HepG2 (cell line): ENCODE measurements around the gene LRIG1. TPM values are rescaled to one million over a fixed set of nuclear protein-coding genes. Genes with fewer than 3 reads are reported as not detected.

Experiments
- BCL3 ChIP-seq: sonication (generic); formaldehyde crosslinking; IDR thresholded peaks from 2 replicates; pipeline ENCODE4 v1.5.1; 2020; ENCODE audit warnings: mild to moderate bottlenecking, missing genetic modification reagents, moderate library complexity
- MAZ ChIP-seq, 2 experiments: sonication (generic) in 1 of 2; formaldehyde crosslinking in 1 of 2; IDR thresholded peaks; 2 replicates each; pipeline versions ENCODE4 v1.5.0 to v1.6.1; 2012 to 2020; ENCODE audit warnings: low read depth in 2 of 2, mild to moderate bottlenecking in 2 of 2, borderline replicate concordance in 1 of 2, improper control_type of control experiment in 1 of 2, low read length in 1 of 2, missing genetic modification reagents in 1 of 2, moderate library complexity in 1 of 2
- MEF2D ChIP-seq: sonication (generic); formaldehyde crosslinking; IDR thresholded peaks from 2 replicates; pipeline ENCODE4 v1.5.1; 2020; ENCODE audit warnings: mild to moderate bottlenecking, missing genetic modification reagents
- PAXIP1 ChIP-seq: sonication (generic); formaldehyde crosslinking; conservative IDR thresholded peaks from 2 replicates; pipeline ENCODE4 v1.4.0; 2020; ENCODE audit warnings: mild to moderate bottlenecking, missing genetic modification reagents, moderate library complexity
- RARG ChIP-seq: sonication (generic); formaldehyde crosslinking; IDR thresholded peaks from 2 replicates; pipeline ENCODE4 v1.4.0; 2020; ENCODE audit warnings: low read depth, mild to moderate bottlenecking, missing genetic modification reagents
- RBAK ChIP-seq: sonication (generic); formaldehyde crosslinking; IDR thresholded peaks from 2 replicates; pipeline ENCODE4 v1.5.1; 2020; ENCODE audit warnings: mild to moderate bottlenecking, missing genetic modification reagents
- SMAD3 ChIP-seq: sonication (generic); formaldehyde crosslinking; IDR thresholded peaks from 2 replicates; pipeline ENCODE4 v1.4.0; 2020; ENCODE audit warnings: missing genetic modification reagents
- STAG1 ChIP-seq: sonication (generic); formaldehyde crosslinking; IDR thresholded peaks from 2 replicates; pipeline ENCODE4 v1.4.0; 2020; ENCODE audit warnings: missing genetic modification reagents
- ZBTB25 ChIP-seq: IDR thresholded peaks from 2 replicates; pipeline ENCODE4 v1.6.1; 2018; ENCODE audit warnings: missing genetic modification reagents
- ZFP62 ChIP-seq: sonication (generic); formaldehyde crosslinking; IDR thresholded peaks from 2 replicates; pipeline ENCODE4 v1.4.0; 2020; ENCODE audit warnings: missing genetic modification reagents
- ZNF10 ChIP-seq: sonication (generic); formaldehyde crosslinking; IDR thresholded peaks from 2 replicates; pipeline ENCODE4 v1.4.0; 2020; ENCODE audit warnings: mild to moderate bottlenecking, low read depth, missing genetic modification reagents, borderline replicate concordance
- ZNF33B ChIP-seq: sonication (generic); formaldehyde crosslinking; IDR thresholded peaks from 2 replicates; pipeline ENCODE4 v1.5.1; 2020; ENCODE audit warnings: mild to moderate bottlenecking, missing genetic modification reagents
- ZNF607 ChIP-seq: sonication (generic); formaldehyde crosslinking; IDR thresholded peaks from 2 replicates; pipeline ENCODE4 v1.5.1; 2020; ENCODE audit warnings: missing genetic modification reagents, mild to moderate bottlenecking, borderline replicate concordance
- polyA plus RNA-seq, 8 experiments: library from polyadenylated mRNA; depleted of rRNA in 3 of 8; stranded (reverse) in 7 of 8; unstranded in 1 of 8; fragments of >200 nt; fragmentation: Illumina TruSeq in 4 of 8; extraction: Trizol in 4 of 8; gene quantifications; 2 replicates each; pipeline versions ENCODE4 v1.2.1 to v1.2.3, GENCODE V29; 2011 to 2016; ENCODE audit warnings: low read depth in 4 of 8, missing spikeins in 1 of 8, mixed read lengths in 1 of 8; ENCODE audit not compliant: insufficient read depth in 1 of 8
- total RNA-seq, 5 experiments: library from RNA; depleted of rRNA; stranded (reverse); fragments of >200 nt; fragmentation: Illumina TruSeq; extraction: Trizol; gene quantifications; 2 replicates each; pipeline ENCODE4 v1.2.3, GENCODE V29; 2016; ENCODE audit warnings: low read depth in 1 of 5
- TF ChIP-seq, protein P1 (sequence below), 2 experiments: sonication (generic) in 1 of 2; formaldehyde crosslinking in 1 of 2; IDR thresholded peaks; 2 replicates each; pipeline versions ENCODE4 v1.5.1 to v1.6.1; 2011 to 2020; ENCODE audit warnings: borderline replicate concordance in 1 of 2, low read depth in 1 of 2, low read length in 1 of 2, mild to moderate bottlenecking in 1 of 2, missing genetic modification reagents in 1 of 2, moderate library complexity in 1 of 2
- TF ChIP-seq, protein P2 (sequence below): sonication (generic); formaldehyde crosslinking; IDR thresholded peaks from 2 replicates; pipeline ENCODE4 v1.4.0; 2020; ENCODE audit warnings: missing genetic modification reagents

The LRIG1 gene
- total and polyA plus RNA-seq, 2 of the 13 experiments (the other 11 are each of a cell fraction or from before 2014, with no cell fraction given): 17.8 to 24.8 TPM

DNA sequence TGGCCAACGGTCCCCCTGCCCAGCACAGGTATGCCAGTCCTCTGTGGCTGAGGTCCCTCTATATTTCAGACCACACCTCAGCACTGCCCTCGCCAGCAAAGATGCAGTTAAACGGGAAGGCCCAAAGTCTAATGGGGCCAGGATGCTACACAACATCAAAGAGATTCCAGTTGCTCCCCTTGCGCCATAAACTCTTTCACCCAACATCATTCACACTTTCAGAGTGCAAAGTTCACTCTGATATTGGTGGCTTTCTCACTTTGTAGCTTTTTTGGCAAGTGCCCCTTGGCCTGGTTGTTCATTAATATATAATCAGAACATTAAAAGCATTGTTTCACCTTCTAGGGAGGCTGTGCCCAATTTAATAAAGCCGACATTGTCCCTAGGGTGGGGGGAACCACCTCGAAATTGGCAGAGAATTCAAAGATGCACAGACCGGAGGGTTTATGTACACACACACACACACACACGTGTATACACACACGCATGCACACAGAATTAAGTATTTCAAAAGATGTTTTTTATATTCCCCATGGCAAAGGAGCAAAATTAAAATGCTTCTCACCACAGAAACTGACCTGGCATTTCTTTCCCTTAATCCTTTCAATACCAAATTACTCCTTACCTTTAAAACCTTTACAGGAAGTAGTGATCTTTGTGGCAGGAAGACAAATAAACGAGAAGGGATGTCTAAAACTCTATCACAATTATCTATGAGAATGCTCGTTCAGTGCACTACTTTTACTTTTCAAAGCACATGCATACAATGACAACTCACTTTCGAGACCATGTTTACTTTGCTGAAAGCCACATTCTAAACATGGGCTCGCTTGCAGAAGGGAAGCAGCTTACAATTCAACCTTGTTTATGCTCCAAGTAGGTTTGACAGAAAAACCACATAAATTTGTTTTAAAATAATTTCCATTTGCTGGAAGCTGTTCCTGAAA is 19.5 kb downstream of the LRIG1 start (continued):
- TF ChIP-seq, protein P1, sequence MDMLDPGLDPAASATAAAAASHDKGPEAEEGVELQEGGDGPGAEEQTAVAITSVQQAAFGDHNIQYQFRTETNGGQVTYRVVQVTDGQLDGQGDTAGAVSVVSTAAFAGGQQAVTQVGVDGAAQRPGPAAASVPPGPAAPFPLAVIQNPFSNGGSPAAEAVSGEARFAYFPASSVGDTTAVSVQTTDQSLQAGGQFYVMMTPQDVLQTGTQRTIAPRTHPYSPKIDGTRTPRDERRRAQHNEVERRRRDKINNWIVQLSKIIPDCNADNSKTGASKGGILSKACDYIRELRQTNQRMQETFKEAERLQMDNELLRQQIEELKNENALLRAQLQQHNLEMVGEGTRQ (IDR thresholded peaks at IDR 0.05; ENCODE audit: low read depth, low read length): no peak
- TF ChIP-seq, protein P1 (CRISPR knock-in tag; IDR thresholded peaks at IDR 0.05; ENCODE audit: borderline replicate concordance): no peak; the same call in 1 of the 2 replicates
- TF ChIP-seq MEF2D (CRISPR knock-in tag) (peak; percentile 92), ZFP62 (peak; percentile 81; the same call in 1 of the 2 replicates), ZNF10 (CRISPR knock-in tag) (no peak), RARG (no peak), ZNF607 (peak; percentile 79; the same call in 1 of the 2 replicates), BCL3 (CRISPR knock-in tag) (peak; percentile 73; the same call in 1 of the 2 replicates), PAXIP1 (peak; percentile 99), RBAK (CRISPR knock-in tag) (no peak), ZNF33B (no peak), MAZ (IDR thresholded peaks at IDR 0.05; ENCODE audit: borderline replicate concordance, low read depth, low read length) (peak; percentile 54; the same call in 1 of the 2 replicates), MAZ (CRISPR knock-in tag; IDR thresholded peaks at IDR 0.05; ENCODE audit: low read depth) (peak; percentile 70), ZBTB25 (CRISPR knock-in tag) (peak; percentile 89), SMAD3 (CRISPR knock-in tag) (peak; percentile 93), STAG1 (peak; percentile 32)
- TF ChIP-seq, protein P2, sequence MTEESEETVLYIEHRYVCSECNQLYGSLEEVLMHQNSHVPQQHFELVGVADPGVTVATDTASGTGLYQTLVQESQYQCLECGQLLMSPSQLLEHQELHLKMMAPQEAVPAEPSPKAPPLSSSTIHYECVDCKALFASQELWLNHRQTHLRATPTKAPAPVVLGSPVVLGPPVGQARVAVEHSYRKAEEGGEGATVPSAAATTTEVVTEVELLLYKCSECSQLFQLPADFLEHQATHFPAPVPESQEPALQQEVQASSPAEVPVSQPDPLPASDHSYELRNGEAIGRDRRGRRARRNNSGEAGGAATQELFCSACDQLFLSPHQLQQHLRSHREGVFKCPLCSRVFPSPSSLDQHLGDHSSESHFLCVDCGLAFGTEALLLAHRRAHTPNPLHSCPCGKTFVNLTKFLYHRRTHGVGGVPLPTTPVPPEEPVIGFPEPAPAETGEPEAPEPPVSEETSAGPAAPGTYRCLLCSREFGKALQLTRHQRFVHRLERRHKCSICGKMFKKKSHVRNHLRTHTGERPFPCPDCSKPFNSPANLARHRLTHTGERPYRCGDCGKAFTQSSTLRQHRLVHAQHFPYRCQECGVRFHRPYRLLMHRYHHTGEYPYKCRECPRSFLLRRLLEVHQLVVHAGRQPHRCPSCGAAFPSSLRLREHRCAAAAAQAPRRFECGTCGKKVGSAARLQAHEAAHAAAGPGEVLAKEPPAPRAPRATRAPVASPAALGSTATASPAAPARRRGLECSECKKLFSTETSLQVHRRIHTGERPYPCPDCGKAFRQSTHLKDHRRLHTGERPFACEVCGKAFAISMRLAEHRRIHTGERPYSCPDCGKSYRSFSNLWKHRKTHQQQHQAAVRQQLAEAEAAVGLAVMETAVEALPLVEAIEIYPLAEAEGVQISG (CRISPR knock-in tag): peak; percentile 79
